Ovary (tissue), 3 donors: ENCODE data around the gene DROSHA.

ENCODE experiments used
- EP300 ChIP-seq: sonication (generic); formaldehyde crosslinking; IDR thresholded peaks from one replicate; pipeline ENCODE4 v1.6.1; 2017; ENCODE audit warnings: antibody characterized with exemption
- POLR2A ChIP-seq: fragments of 450-650 bp; IDR thresholded peaks from one replicate; pipeline ENCODE4 v1.6.1; 2017; ENCODE audit warnings: antibody characterized with exemption, mild to moderate bottlenecking, moderate library complexity
- TF ChIP-seq, protein P1 (sequence below), 3 donors: fragments of 450-650 bp in 2 of 3; fragments of 200-600 bp in 1 of 3; IDR thresholded peaks; one replicate each; pipeline versions ENCODE4 v1.5.1 to v1.8.0; 2016 to 2022; ENCODE audit warnings: antibody characterized with exemption in 3 of 3, mild to moderate bottlenecking in 1 of 3
- donor health status: DM: no; HTN: no; CAD: no.

DNA sequence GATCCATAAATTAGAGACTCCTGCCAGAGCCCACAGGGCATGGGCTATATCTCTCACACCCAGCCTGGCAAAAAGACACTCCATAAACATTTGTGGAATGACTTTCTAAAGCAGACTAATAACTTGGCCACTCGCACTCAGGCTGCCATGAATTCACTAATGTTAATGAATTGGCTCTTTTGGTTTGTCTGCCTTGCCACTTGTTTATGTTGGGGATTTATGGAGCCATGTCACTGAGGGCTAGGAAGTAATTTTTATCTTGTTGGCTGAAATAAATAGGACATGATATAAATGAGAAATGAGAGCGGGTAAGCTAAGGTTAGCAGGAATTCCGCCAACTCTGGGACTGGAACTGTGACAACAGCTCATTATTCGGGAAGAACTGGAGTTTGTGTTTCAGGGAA, 55.2 kb downstream of the DROSHA start:
- TF ChIP-seq, protein P1, sequence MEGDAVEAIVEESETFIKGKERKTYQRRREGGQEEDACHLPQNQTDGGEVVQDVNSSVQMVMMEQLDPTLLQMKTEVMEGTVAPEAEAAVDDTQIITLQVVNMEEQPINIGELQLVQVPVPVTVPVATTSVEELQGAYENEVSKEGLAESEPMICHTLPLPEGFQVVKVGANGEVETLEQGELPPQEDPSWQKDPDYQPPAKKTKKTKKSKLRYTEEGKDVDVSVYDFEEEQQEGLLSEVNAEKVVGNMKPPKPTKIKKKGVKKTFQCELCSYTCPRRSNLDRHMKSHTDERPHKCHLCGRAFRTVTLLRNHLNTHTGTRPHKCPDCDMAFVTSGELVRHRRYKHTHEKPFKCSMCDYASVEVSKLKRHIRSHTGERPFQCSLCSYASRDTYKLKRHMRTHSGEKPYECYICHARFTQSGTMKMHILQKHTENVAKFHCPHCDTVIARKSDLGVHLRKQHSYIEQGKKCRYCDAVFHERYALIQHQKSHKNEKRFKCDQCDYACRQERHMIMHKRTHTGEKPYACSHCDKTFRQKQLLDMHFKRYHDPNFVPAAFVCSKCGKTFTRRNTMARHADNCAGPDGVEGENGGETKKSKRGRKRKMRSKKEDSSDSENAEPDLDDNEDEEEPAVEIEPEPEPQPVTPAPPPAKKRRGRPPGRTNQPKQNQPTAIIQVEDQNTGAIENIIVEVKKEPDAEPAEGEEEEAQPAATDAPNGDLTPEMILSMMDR (IDR thresholded peaks at IDR 0.05) = no peak
- TF ChIP-seq POLR2A = no peak
- TF ChIP-seq EP300 = no peak
